NCI-H2196 treated with DMSO at 0.1 percent for 48 hours (cell line): ENCODE data around the gene TBC1D24.
A peak's percentile ranks its signal among the peaks of the same experiment; 100 is the strongest.
"Not testable (repeated sequence)": the region's sequence is repeated elsewhere in the genome, so short reads cannot be mapped to it uniquely, and the experiment has no call there.

Experiments used
- DNase-seq: peaks from one replicate; lab custom pipeline; 2025; ENCODE audit not compliant: unreplicated experiment; lab: John Stamatoyannopoulos, UW

Gene TBC1D24

DNA sequence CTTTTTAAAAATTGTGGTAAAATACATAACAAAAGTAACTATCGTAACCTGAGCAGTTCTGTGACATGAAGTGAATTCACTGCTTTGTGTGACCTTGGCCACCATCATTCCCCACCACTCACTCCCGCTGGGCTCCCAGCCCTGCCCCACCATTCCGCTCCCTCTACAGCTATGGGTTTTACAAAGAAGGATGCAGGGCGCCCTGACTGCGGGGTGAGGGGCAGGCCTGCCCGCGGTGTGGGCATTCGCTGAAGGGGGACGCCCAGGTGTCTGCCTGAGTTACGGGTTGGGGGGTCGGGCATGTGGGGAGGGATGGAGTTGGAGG lies 56.4 kb downstream of the TBC1D24 start, which contains the start of gene CEMP1:
CEMP1 (minus strand) TSS at position 38 of the 325 bp plus-strand sequence. CDS start 335 bp downstream, outside the sequence.
- DNase-seq: no peak

DNA sequence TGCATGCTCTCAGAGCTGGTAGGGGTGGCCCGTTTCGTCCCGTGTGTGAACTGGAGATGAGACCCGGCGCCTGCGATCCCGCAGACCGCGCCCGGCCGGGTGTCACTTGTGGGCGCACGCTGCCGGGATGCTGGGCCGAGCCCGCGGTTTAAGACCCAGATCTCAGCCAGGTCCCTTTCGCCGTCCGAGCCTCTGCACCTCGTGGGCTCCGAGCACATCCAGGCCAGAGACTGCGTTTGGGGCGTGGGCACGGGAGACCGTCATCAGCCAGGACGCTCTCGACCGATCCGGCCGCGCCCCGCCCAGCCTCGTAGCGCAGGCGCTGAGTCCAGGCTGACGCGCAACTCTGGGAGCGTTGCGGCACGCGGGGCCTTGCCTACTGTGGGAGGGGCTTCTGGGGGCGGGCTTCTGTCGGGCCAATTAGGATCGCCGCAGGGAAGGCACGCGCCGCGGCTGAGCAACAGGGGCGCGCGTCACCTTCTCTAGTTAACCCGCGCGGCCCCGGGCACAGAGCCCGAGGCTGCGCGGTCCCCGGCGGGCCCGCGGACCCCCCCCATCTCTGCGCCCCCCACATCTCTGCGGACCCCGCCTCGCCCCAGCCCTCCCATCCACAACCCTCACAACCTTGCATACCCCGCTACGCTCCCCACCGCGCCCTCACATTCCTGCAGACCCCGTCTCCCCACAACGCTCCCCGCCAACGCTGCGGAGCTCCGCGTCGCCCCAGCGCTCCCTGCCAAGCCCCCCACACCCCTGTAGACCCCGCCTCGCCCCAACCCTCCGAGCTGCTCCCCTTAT lies 57.0 kb downstream of the TBC1D24 start:
- DNase-seq: peak; percentile 96

DNA sequence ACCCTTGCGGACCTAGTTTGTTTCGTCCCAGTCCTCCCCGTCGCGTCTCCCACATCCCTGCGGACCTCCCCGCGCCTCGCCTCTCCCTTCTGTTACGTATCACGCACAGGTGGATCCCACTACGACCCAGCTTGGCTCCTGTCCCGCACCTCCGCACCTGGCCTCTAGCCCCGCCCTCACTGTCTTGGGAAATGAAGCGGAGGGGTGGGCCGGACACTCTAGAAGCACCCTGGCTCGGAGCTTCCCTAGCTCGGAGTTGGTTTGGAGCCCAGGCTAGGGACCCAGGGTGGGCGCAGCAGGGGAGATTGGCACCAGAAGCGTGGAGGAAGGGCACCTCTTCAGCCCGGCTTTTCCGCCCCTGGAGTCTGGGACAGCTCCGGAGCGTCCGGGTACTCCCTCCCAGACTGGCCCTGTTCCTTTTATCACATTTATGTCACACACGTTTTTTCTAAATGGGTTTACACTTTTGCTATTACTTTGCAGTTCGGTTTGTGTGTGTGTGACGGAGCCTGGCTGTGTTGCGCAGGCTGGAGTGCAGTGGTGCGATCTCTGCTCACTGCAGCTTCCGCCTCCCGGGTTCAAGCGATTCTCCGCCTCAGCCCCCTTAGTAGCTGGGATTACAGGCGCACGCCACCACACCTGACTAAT lies 57.7 kb downstream of the TBC1D24 start:
- DNase-seq: peak; percentile 71

DNA sequence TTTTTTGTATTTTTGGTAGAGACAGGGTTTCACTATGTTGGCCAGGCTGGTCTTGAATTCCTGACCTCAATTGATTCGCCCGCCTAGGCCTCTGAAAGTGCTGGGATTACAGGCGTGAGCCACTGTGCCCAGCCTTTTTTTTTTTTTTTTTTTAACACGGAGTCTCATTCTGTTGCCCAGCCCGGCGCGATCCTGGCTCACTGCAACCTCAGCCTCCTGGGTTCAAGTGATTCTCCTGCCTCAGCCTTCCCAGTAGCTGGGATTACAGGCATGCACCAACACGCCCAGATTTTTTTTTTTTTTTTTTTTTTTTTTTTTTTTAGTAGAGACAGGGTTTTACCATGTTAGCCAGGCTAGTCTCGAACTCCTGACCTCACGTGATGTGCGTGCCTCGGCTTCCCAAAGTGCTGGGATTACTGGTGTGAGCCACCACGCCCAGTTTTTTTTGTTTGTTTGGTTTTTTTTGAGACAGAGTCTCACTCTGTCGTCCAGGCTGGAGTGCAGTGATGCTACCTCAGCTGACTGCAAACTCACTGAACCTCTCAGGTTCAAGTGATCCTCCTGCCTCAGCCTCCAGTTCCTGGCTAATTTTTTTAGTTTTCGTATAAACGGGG lies 58.3 kb downstream of the TBC1D24 start:
- DNase-seq: not testable (repeated sequence)

DNA sequence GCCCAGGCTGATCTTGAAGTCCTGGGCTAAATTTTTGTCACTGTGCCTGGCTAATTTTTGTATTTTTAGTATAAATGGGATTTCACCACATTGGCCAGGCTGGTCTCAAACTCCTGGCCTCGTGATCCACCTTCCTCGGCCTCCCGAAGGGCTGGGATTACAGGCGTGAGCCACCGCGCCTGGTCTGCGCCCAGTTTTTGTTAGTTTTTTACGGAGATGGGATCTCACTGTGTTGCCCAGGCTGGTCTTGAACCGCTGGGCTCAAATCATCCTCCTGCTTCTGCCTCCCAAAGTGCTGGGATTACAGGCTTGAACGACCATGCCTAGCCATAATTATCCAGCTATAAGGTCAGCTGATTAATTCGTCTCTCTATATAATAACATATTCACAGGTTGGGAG lies 59.0 kb downstream of the TBC1D24 start:
- no peak for DNase-seq

DNA sequence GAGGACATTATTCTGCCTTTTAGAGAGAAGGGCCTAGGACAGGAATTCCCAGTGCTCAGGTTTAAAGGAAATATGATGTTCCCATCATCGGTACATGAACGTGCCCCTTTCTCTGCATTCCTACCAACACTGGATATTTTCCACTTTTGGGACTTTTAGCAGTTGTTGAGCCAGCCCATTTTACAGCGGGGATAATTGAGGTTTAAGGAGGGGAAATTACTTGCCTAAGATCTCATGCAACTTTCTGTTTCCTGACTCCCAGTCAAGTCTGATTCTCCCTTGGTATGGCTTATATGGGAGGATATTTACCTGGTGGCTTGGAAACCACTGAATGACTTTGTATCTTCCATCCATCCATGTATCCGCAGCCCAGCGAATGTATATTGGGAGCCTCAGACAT lies 59.4 kb downstream of the TBC1D24 start:
- not testable (repeated sequence) for DNase-seq

DNA sequence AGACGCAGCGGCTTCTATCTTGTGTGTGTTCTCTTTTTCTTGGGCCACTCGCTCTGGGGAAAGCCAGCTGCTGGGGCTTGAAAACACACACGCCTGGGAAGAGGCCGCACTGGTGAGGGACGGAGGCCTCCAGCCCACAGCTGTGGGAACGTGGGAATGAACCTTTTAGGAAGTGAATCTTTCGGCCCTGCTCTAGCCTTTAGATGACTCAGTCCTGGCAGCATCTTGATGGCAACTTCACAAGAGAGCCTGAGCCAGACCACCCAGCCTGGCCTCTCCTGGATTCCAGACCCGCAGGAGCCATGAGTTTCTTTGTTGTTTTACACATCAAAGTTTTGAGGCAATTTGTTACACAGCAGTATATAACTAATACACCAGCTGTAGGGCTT lies 60.7 kb downstream of the TBC1D24 start:
- DNase-seq: no peak

DNA sequence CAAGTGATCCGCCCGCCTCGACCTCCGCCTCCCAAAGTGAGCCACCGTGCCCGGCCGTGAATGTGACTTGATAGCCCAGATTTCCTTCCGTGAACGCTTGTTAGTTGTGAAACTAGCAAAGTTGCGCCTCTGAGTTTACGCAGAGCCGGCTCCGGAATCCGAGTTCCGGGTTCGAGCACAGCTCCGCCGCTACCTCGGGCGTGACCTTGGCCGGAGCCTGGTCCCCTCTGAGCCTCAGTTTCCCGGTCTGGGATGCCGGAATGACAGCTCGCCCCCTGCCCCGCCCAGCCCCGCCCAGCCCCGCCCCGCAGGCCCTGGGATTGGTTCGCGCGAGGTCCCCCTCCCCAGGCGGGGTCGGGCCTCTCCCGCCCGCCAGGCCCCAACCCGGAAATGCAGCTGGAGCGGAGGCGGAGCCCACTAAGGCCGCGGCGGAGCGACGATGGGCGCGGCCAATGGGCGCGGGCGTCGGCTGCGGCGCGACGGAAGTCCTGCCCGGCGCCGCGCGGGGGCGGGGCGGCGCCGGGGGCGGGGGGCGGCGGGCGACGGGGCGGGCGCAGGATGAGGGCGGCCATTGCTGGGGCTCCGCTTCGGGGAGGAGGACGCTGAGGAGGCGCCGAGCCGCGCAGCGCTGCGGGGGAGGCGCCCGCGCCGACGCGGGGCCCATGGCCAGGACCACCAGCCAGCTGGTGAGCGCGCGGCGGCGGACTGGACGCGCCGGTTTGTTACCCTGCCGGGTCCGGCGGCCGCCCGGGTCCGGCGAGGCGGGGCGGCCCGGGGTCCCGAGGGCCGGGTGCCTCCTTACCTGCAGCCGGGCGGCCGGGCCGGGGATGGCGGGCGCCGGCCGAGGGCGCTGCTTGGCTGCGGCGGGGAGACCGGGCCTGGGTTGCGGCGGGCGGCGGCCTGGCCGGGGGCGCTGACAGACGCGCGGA lies 62.8 kb downstream of the TBC1D24 start, which contains the start of gene PDPK1:
PDPK1 (plus strand) TSS at position 571 of the 929 bp plus-strand sequence; CDS start at position 663, 92 bp downstream.
- peak; percentile 81 for DNase-seq

DNA sequence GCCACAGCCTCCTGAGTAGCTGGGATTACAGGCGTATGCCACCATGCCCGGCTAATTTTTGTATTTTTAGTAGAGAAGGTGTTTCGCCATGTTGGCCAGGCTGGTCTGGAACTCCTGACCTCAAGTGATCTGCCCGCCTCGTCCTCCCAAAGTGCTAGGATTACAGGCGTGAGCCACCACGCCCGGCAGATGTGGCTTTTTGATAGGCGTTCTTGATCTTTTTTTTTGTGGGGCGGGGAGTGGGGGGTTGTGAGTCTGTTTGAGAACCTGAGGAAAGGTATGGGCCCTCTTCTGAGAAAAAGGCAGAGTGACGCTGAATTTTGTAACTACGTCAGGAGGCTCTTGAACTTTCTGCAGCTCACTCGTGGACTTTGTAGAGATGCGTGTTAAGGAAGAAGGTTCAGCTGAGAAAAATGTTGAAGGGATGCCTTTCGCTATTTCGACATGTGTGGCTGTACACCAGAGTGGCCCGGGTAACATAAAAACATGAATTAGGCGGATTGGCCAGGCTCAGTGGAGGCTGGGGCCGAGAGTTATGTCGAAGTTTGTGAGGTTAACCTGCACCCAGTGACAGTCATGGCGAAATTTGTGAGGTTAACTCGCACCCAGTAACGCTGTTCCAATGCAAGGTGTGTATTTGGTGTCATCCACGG lies 64.4 kb downstream of the TBC1D24 start:
- DNase-seq: not testable (repeated sequence)

DNA sequence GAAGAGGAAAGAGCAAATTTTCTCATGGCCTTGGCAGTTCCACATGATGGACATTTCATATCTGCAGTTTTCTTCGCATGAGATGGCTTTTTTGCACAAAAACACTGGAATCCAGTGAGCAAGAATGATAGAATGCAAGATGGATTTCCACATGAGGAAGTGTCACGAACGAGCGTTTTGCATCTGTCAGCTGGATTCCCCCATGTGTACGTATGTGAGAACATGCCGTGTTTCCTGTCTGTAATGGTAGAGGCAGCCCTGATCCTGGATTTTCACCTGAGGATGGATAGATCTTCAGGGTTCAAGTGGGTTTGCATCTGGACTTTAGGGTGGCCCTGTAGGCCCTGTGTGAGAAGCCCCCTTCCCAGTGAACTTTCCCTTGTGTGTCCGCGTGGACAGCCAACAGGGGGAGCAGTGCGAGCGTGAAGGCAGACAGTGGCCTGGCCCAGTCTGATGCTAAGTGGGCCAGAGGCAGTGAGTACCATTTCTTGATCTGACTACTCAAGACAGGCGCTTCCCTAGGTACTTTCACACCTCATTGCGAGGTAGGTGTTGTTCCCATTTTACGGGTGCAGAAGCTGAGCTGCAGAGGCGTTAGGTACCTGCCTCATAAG lies 65.0 kb downstream of the TBC1D24 start:
- not testable (repeated sequence) for DNase-seq

DNA sequence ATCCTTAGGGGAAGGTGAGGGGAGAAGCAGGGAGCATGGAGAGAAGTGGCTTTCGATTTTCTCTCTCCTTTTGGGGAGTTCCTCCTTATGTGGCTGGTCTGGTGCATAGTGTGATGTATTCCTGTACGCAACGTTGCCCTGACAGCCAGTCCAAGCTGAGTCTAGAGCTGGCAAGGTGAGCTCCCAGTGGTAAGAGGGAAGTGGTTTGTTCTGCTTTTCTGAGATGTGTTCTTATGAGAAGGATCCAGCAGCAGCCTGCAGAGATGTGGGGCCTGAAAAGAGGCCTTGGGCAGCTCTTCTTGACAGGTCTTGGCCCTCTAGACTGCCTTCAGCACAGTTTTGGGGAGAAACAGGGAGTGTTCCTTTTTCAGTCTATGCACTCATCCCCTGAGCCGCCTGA lies 66.0 kb downstream of the TBC1D24 start:
- not testable (repeated sequence) for DNase-seq

DNA sequence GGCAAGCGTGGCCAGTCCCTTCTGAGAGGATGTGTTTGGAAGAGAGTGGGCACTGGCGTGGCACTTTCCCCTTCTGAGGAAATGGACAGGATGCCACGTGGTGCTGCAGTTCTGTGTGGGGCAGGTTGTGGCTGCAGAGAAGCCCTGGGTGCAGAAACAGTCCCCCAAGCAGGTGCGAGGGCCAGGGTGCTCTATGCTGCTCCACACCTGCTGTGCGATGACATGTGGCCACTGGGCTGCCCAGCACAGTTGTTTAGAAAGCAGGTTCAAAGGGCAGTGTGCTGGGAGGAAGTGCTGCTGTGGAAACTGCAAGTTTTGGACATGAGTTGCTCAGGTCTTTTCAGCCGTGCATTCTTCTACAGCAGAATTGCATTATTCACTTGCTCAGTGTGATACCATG lies 66.5 kb downstream of the TBC1D24 start:
- not testable (repeated sequence) for DNase-seq

DNA sequence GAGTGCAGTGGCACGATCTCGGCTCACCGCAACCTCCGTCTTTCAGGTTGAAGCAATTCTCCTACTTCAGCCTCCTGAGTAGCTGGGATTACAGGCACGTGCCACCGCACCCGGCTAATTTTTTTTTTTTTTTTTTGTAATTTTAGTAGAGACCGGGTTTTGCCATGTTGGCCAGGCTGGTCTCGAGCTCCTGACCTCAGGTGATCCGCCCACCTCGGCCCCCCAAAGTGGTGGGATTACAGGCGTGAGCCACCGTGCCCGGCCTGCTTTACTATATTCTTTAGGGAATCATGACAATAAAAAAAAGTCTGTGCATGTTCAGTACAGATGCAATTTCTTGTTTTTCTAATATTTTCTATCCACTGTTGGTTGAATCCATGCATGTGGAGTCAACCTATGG lies 68.8 kb downstream of the TBC1D24 start:
- DNase-seq: not testable (repeated sequence)

DNA sequence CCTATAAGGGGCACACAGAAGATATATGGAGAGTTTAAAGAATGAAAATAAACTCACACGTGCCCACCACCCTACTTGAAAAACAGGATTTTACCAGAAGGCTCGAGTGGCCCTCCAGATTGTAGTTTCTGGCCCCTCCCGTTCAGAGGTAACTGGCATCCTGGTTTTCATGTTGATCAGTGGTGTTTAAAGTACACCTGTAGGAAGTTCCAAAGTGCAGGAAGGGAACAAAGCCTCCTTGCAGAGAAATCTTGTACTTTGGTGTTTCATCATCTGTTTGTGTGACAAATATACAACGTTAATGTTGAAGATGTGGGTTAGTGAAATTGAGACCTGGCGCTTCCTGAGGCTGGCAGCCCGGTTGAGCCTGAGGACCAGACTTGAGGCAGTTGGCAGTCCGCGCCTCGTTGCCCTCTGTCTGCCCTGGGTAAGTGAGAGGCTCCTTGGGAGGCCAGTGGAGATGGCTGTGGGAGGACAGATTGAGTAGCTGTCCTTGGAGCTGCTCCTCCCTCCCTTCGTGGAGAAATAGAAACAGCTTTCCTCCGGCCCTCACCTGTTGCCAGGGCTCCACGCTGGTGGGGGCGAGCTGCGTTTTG lies 75.5 kb downstream of the TBC1D24 start:
- DNase-seq: not testable (repeated sequence)

DNA sequence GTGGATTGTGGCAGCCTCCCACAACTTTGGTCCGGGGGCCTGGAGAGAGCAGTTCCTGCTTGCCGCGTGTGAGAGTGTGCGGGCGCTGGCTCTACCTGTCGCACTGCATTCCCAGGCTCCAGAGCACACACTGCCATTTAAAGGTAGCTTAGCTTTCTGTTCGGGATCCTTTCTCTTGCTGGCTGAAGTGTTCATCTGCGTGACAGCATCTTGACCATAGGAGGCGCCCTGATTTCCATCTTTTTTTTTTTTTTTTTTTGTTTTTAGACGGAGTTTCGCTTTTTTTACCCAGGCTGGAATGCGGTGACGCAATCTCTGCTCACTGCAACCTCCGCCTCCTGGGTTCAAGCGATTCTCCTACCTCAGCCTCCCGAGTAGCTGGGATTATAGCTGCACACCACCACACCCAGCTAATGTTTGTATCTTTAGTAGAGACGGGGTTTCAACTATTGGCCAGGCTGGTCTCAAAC lies 76.5 kb downstream of the TBC1D24 start:
- DNase-seq: not testable (repeated sequence)

DNA sequence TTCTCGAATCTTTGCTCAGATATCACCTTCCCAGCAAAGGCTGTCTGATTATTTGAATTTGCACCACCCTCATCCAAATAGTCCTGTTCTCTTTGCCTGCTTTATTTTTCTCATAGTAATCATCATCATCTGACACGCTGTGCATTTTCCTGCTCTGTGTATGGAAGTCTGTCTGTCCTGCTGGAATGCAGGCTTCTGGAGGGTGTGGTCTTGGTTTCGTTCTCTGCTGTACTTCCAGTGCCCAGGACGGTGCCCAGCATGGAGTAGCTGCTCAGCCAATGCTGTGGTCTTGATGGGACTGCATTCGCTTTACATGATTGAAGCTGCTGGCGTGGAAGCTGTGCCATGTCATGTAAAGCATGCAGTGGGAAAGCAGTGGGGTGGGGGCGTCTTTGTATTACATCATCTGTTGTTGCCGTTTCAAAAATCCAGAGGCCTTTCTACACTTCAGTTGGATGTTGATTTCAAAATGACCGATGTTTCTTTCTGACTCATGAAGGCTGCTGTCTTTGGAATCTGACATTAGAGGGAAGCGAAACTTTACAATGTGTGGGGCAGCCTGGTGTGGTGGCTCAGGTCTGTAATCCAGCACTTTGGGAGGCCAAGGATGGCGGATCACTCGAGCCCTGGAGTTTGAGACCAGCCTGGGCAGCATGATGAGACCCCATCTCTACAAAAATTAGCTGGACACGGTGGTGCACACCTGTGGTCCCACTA lies 79.9 kb downstream of the TBC1D24 start:
- not testable (repeated sequence) for DNase-seq
